Endothelial cell of umbilical vein (primary cell): ENCODE data around the gene HOXC11. TPM values are rescaled to one million over a fixed set of nuclear protein-coding genes. Genes with fewer than 3 reads are reported as not detected.

Experiments used
- BruUV-seq: library from RNA; stranded (reverse); fragments of 400-500 nt; replicated peaks from 2 replicates; lab custom pipeline; 2021; lab: Mats Ljungman, UMichigan
- CTCF ChIA-PET: fragments of 300-600, 350-600 bp; sonication (Branson Sonifier 250); formaldehyde crosslinking; loops from one replicate; lab custom pipeline; 2021; ENCODE audit warnings: antibody characterized with exemption, inconsistent platforms; lab: Charles Lee
- POLR2A ChIA-PET: fragments of 300-600, 350-600 bp; sonication (Branson Sonifier 250); formaldehyde crosslinking; loops from one replicate; lab custom pipeline; 2021; ENCODE audit warnings: antibody characterized with exemption, inconsistent platforms; lab: Charles Lee
- DNase-seq: peaks from one replicate; pipeline ENCODE4 v3.0.0-alpha.2; 2011; ENCODE audit warnings: low read depth, low spot score
- FAIRE-seq: peaks from 2 replicates; lab custom pipeline; 2011; peaks lifted over from hg19 to GRCh38; lab: Jason Lieb, UNC
- H2AFZ ChIP-seq: 2 replicates; pipeline ENCODE4 v1.6.0; 2012; ENCODE audit warnings: low read depth, low read length, control low read depth, inconsistent platforms
- H3K27ac ChIP-seq: 2 replicates; pipeline ENCODE4 v1.5.1; 2011; ENCODE audit warnings: low read depth, mild to moderate bottlenecking, control low read depth, low read length, moderate library complexity; ENCODE audit not compliant: insufficient read depth
- H3K27me3 ChIP-seq, 2 experiments: 2 replicates each; pipeline versions ENCODE4 v1.6.0 to v1.6.1; 2011; ENCODE audit warnings: low read length in 2 of 2, mixed read lengths in 1 of 2; ENCODE audit not compliant: control insufficient read depth in 2 of 2, insufficient read depth in 2 of 2
- H3K36me3 ChIP-seq, 2 experiments: 2 replicates in 1 of 2; 3 replicates in 1 of 2; pipeline ENCODE4 v1.5.1; 2011; ENCODE audit warnings: low read length in 2 of 2, mild to moderate bottlenecking in 1 of 2, moderate library complexity in 1 of 2; ENCODE audit not compliant: control insufficient read depth in 2 of 2, insufficient read depth in 2 of 2; ENCODE audit errors: extremely low read depth in 1 of 2
- H3K4me1 ChIP-seq: 3 replicates; pipeline ENCODE4 v1.5.1; 2011; ENCODE audit warnings: mild to moderate bottlenecking, low read length; ENCODE audit not compliant: control insufficient read depth, insufficient read depth; ENCODE audit errors: extremely low read depth
- H3K4me2 ChIP-seq: 2 replicates; pipeline ENCODE4 v1.6.1; 2011; ENCODE audit warnings: low read length, control low read depth, mixed read lengths; ENCODE audit not compliant: insufficient read depth
- H3K4me3 ChIP-seq, 3 experiments: fragments of 200-600 bp in 1 of 3; sonication (generic), shearing (Covaris generic) in 1 of 3; replicated peaks in 1 of 3; 2 replicates each; pipeline ENCODE4 v1.5.1; 2011 to 2016; ENCODE audit warnings: control low read depth in 3 of 3, low read length in 3 of 3, mild to moderate bottlenecking in 2 of 3, inconsistent platforms in 1 of 3, low read depth in 1 of 3, moderate library complexity in 1 of 3; ENCODE audit not compliant: insufficient read depth in 1 of 3
- H3K79me2 ChIP-seq: 2 replicates; pipeline ENCODE4 v1.6.0; 2012; ENCODE audit warnings: low read length, inconsistent platforms; ENCODE audit not compliant: control insufficient read depth, insufficient read depth
- H3K9ac ChIP-seq: replicated peaks from 2 replicates; pipeline ENCODE3; 2011; ENCODE audit warnings: low read length, control low read depth; ENCODE audit not compliant: insufficient read depth; ENCODE audit errors: extremely low read depth
- H3K9me1 ChIP-seq: replicated peaks from 3 replicates; pipeline ENCODE4 v1.6.0; 2011; ENCODE audit warnings: mild to moderate bottlenecking, low read length; ENCODE audit not compliant: control insufficient read depth, insufficient read depth; ENCODE audit errors: extremely low read depth
- H3K9me3 ChIP-seq: replicated peaks from 2 replicates; pipeline ENCODE4 v1.5.1; 2012; ENCODE audit warnings: low read length, inconsistent platforms; ENCODE audit not compliant: control insufficient read depth, insufficient read depth
- H4K20me1 ChIP-seq: replicated peaks from 2 replicates; pipeline ENCODE3; 2011; ENCODE audit warnings: mild to moderate bottlenecking, low read length; ENCODE audit not compliant: control insufficient read depth, insufficient read depth; ENCODE audit errors: extremely low read depth
- CTCF ChIP-seq, 2 donors: IDR thresholded peaks; 1 replicate in 1 of 2; 2 replicates in 1 of 2; pipeline ENCODE4 v1.5.1; 2011; ENCODE audit warnings: low read length in 2 of 2, mild to moderate bottlenecking in 2 of 2, moderate library complexity in 2 of 2, control low read depth in 1 of 2, inconsistent platforms in 1 of 2, low read depth in 1 of 2; ENCODE audit not compliant: insufficient read depth in 1 of 2; ENCODE audit errors: extremely low read depth in 1 of 2
- EZH2 ChIP-seq: IDR thresholded peaks from 2 replicates; pipeline ENCODE4 v1.6.1; 2012; ENCODE audit warnings: borderline replicate concordance, low read depth, mild to moderate bottlenecking, moderate library complexity, low read length, inconsistent platforms; ENCODE audit not compliant: severe bottlenecking
- FOS ChIP-seq: IDR thresholded peaks from 2 replicates; pipeline ENCODE4 v1.6.1; 2011; ENCODE audit warnings: mild to moderate bottlenecking, low read length, moderate library complexity, borderline replicate concordance; ENCODE audit not compliant: insufficient read depth
- GATA2 ChIP-seq: IDR thresholded peaks from 2 replicates; pipeline ENCODE4 v1.7.0; 2011; ENCODE audit warnings: low read depth, mild to moderate bottlenecking, moderate library complexity, mixed read lengths, low read length; ENCODE audit not compliant: insufficient read length, insufficient read depth
- JUN ChIP-seq: IDR thresholded peaks from 2 replicates; pipeline ENCODE4 v1.6.1; 2011; ENCODE audit warnings: borderline replicate concordance, low read depth; ENCODE audit not compliant: insufficient read length, insufficient read depth
- MYC ChIP-seq: IDR thresholded peaks from one replicate; pipeline ENCODE4 v1.6.1; 2011; ENCODE audit warnings: mild to moderate bottlenecking, low read depth, low read length
- dilution Hi-C: fragments of 300-500 bp; cut with MboI; formaldehyde crosslinking; loops from one replicate; pipeline ENCODE4 v1.15.0; 2019; ENCODE audit warnings: low sequenced_read_pairs; ENCODE audit not compliant: extremely low pct_ligation_motif_present
- intact Hi-C: fragments of 100-400 bp; cut with micrococcal nuclease; formaldehyde crosslinking; loops from one replicate; pipeline ENCODE4 v1.10.0; 2022
- polyA plus RNA-seq, 4 experiments: library from polyadenylated mRNA; depleted of rRNA in 3 of 4; stranded (reverse) in 3 of 4; unstranded in 1 of 4; fragments of >200 nt; gene quantifications; 2 replicates each; pipeline versions ENCODE4 v1.2.1 to v1.2.3, GENCODE V29; 2011 to 2012; ENCODE audit warnings: missing spikeins in 1 of 4
- total RNA-seq: library from RNA; stranded (reverse); gene quantifications from 2 replicates; pipeline ENCODE4 v1.2.3, GENCODE V29; 2021
- TF ChIP-seq, protein P1 (sequence below): IDR thresholded peaks from 2 replicates; pipeline ENCODE4 v1.6.1; 2011; ENCODE audit not compliant: insufficient read depth, insufficient read length

The HOXC11 gene
- total and polyA plus RNA-seq, 2 donors (not counting 3 experiments of a cell fraction or from before 2014, with no cell fraction given): not detected

- H3K27ac ChIP-seq: no peak overlapping the region
- no TSS peak for BruUV-seq
- DNase-seq (no peak), FAIRE-seq (no peak)
- H3K36me3 ChIP-seq: no peaks in the 10 kb centered on the region
- H2AFZ ChIP-seq: no peak overlapping the region
- TF ChIP-seq GATA2 (no peak), JUN (no peak), MYC (no peak), EZH2 (no peak)
- TF ChIP-seq, protein P1, sequence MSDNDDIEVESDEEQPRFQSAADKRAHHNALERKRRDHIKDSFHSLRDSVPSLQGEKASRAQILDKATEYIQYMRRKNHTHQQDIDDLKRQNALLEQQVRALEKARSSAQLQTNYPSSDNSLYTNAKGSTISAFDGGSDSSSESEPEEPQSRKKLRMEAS: no peak
- intact Hi-C loops (no loop called here), dilution Hi-C loops (no loop called here)
- H3K4me3 ChIP-seq: no peak overlapping the region
- H3K79me2 ChIP-seq: no peaks in the 10 kb centered on the region
- no peak overlapping the region for H3K4me2 ChIP-seq
- H3K27me3 ChIP-seq: peaks cover 77 to 95% of the 10 kb centered on the region in 2 experiments
- H4K20me1 ChIP-seq: no peaks in the 10 kb centered on the region
- CTCF ChIA-PET: interaction anchor here (1.2 to 2.2 kb wide), 2 partner anchors 10 to 260 kb away, joined by 3 to 9 read pairs; no protein-coding TSS in a partner anchor
- no peak overlapping the region for H3K9ac ChIP-seq
- H3K9me3 ChIP-seq: no peaks in the 10 kb centered on the region
- H3K9me1 ChIP-seq: no peaks in the 10 kb centered on the region
- POLR2A ChIA-PET: no interaction called here
- H3K4me1 ChIP-seq: no peaks in the 10 kb centered on the region
Measured at GRCh38 chr12:53941750-53942149, 31.2 kb upstream of the HOXC11 start.

DNA sequence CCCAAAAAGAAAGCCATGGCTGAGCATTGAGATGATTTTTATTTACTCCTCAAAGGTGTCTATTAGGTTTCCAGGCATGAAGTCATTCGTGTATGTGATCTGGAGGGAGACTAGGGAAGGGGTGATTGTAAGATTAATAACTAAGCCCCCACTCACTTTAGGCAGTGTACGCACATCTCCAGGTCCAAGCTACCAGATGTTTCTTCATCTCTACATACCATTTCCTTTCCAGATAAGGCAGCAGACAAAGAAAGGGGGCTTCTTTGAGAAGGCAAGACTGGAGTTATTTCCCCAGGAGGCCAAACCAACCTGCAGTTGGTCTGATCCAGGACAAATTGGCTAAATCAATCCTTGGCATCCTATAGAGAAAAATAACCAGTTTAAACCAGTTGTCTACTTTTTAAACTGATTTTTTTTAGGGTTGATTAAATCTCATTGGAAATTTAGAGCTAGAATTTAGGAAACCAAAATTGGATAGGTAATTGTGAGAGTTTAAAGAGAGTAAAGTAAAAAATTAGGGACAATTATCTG is 30.4 kb upstream of the HOXC11 start:
- DNase-seq (no peak), FAIRE-seq (no peak)
- Histone ChIP-seq H3K79me2 (no peaks in the 10 kb centered on the region), H3K9me3 (no peaks in the 10 kb centered on the region), H3K27me3 (peaks cover 76 to 93% of the 10 kb centered on the region in 2 experiments), H3K9ac (no peak overlapping the region), H3K36me3 (no peaks in the 10 kb centered on the region), H3K27ac (no peak overlapping the region), H3K4me3 (no peak overlapping the region), H2AFZ (no peak overlapping the region), H3K9me1 (no peaks in the 10 kb centered on the region), H3K4me2 (no peak overlapping the region), H4K20me1 (no peaks in the 10 kb centered on the region), H3K4me1 (no peaks in the 10 kb centered on the region)
- POLR2A ChIA-PET: no interaction called here
- CTCF ChIA-PET: no interaction called here
- dilution Hi-C loops (no loop called here), intact Hi-C loops (no loop called here)
- no TSS peak for BruUV-seq
- TF ChIP-seq GATA2: no peak
- TF ChIP-seq JUN: no peak
- TF ChIP-seq EZH2: no peak
- no peak for TF ChIP-seq CTCF (IDR thresholded peaks at IDR 0.05; ENCODE audit: extremely low read depth in 1 of 2, insufficient read depth in 1 of 2, low read depth in 1 of 2, low read length in 2 of 2)
- TF ChIP-seq FOS: no peak
- TF ChIP-seq MYC: no peak
- TF ChIP-seq, protein P1: no peak
